Epithelial cell of proximal tubule (primary cell): ENCODE results near the gene RAB30. TPM values are rescaled to one million over a fixed set of nuclear protein-coding genes. Genes with fewer than 3 reads are reported as not detected.

Source experiments
- DNase-seq: peaks from one replicate; pipeline ENCODE4 v3.0.0-alpha.2; 2011; ENCODE audit warnings: low read depth
- H3K4me3 ChIP-seq: 2 replicates; pipeline ENCODE4 v1.5.1; 2011; ENCODE audit warnings: low read depth, mild to moderate bottlenecking, low read length
- total RNA-seq: library from RNA; depleted of rRNA; stranded (reverse); fragments of >200 nt; gene quantifications from 2 replicates; pipeline ENCODE4 v1.2.3, GENCODE V29; 2015
- TF ChIP-seq, protein P1 (sequence below): conservative IDR thresholded peaks from 2 replicates; pipeline ENCODE4 v1.5.1; 2012; ENCODE audit warnings: low read depth, mild to moderate bottlenecking, low read length

Gene RAB30
- total RNA-seq, 1 donor from 2014 or later, result 2.8 TPM

DNA sequence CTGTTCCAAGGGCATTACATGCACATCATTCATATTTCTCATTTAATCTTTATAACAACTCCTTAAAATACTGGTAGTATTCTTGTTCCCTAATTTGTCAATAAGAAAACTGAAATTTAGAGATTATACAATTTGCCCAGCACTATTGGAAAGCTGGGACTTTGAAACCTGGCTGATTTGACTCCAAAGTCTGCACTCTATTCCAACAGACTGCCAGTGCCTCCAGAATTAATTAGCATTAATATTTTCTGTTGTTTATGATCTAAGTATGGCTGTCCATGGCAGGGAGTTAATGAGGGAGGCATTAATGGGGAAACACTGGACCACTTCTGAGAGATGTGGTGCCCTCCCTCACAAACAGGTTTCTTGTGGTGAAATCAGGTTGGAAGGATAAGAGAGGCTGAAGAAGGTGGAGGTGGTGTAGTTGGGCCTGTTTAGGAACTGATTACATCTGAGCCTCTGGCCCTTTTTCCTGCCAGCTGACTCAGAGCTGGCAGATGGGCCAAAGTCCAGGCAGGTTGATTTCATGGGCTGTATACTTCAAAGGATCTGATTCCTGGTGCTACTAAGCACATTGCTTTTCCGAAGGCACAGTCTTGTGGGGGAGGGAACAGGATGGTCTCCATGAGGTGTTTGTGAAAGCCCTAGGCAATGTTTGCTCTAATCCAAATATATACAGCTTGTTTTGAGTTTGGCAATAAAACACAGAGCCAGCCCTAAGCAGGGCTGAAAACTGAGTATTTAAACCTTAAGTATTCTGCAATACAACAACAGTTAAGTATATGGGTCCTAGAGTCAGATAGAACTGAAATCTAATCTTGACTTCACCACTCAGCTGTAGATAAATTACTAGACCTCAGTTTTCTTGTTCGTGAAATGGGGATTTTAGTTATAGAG, 21.0 kb upstream of the RAB30 start:
- no peak overlapping the region for H3K4me3 ChIP-seq
- TF ChIP-seq, protein P1, sequence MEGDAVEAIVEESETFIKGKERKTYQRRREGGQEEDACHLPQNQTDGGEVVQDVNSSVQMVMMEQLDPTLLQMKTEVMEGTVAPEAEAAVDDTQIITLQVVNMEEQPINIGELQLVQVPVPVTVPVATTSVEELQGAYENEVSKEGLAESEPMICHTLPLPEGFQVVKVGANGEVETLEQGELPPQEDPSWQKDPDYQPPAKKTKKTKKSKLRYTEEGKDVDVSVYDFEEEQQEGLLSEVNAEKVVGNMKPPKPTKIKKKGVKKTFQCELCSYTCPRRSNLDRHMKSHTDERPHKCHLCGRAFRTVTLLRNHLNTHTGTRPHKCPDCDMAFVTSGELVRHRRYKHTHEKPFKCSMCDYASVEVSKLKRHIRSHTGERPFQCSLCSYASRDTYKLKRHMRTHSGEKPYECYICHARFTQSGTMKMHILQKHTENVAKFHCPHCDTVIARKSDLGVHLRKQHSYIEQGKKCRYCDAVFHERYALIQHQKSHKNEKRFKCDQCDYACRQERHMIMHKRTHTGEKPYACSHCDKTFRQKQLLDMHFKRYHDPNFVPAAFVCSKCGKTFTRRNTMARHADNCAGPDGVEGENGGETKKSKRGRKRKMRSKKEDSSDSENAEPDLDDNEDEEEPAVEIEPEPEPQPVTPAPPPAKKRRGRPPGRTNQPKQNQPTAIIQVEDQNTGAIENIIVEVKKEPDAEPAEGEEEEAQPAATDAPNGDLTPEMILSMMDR, result no peak
- DNase-seq, result peak; percentile 67

- H3K4me3 ChIP-seq, result no peak overlapping the region
- TF ChIP-seq, protein P1, result peak; percentile 32
- no peak for DNase-seq
Observed at GRCh38 chr11:83088965-83089364, 17.3 kb upstream of the RAB30 start.

GRCh38 chr11:83087035-83087434, 15.3 kb upstream of the RAB30 start:
- TF ChIP-seq, protein P1, result peak; percentile 35

DNA sequence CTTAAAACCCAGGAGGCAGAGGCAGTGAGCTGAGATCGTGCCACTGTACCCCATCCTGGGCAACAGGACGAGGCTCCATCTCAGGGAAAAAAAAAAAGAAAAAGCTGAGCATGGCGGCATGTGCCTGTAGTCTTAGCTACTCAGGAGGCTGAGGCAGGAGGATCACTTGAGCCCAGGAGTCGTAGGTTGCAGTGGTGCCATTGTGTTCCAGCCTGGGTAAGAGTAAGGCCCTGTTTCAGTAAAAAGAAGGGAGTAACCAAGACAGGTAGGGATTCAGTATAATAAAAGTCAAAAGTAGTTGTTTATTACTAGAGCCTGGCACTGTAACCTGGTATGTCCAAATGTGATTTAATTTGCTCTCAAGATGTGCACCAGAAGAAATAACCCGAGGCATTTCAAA, 8.1 kb upstream of the RAB30 start:
- no peak overlapping the region for H3K4me3 ChIP-seq
- DNase-seq, result no peak
- TF ChIP-seq, protein P1, result no peak

More at GRCh38 chr11:83087035-83087434, 15.3 kb upstream of the RAB30 start:
- DNase-seq, result no peak
- H3K4me3 ChIP-seq, result no peak overlapping the region

DNA sequence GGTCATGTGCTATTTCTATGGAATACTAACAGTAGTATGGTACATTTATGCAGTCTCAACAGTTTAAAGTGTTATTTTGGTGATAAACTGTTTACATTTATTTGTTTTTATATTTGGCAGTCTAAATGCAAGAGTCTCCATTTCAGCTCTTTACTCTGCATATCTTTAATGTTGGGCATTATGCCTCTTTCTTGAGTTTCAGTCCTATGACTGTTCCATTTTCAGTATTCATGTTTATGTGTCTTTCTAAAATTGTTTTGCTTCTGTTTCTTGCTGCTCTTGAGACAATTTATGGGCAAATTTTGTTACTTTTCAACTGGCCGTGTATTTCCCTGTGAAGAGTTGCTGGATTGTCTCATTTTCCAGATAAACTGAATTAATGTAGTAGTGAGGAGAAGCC, 6.6 kb upstream of the RAB30 start:
- H3K4me3 ChIP-seq, result no peak overlapping the region
- no peak for DNase-seq
- TF ChIP-seq, protein P1, result no peak

GRCh38 chr11:83073884-83074283, 2.2 kb upstream of the RAB30 start:
- TF ChIP-seq, protein P1, result no peak
- DNase-seq, result no peak
- H3K4me3 ChIP-seq, result no peak overlapping the region

GRCh38 chr11:83073258-83073657, 1.6 kb upstream of the RAB30 start:
- TF ChIP-seq, protein P1, result no peak
- peak overlapping the region; percentile 87 for H3K4me3 ChIP-seq
- no peak for DNase-seq
